Bronchial epithelial cell (primary cell): Measurements from ENCODE around the gene OGDHL. TPM values are rescaled to one million over a fixed set of nuclear protein-coding genes. Genes with fewer than 3 reads are reported as not detected.

Experiments
- DNase-seq: peaks from one replicate; pipeline ENCODE4 v3.0.0-alpha.2; 2010; ENCODE audit warnings: low read depth
- FAIRE-seq: peaks from 2 replicates; lab custom pipeline; 2011; peaks lifted over from hg19 to GRCh38; lab: Jason Lieb, UNC
- H3K27me3 ChIP-seq: 2 replicates; pipeline ENCODE4 v1.5.1; 2011; ENCODE audit warnings: low read length; ENCODE audit not compliant: control insufficient read depth, insufficient read depth
- H3K36me3 ChIP-seq: 2 replicates; pipeline ENCODE4 v1.5.1; 2011; ENCODE audit warnings: low read length; ENCODE audit not compliant: control insufficient read depth, insufficient read depth
- H3K4me3 ChIP-seq: 2 replicates; pipeline ENCODE4 v1.5.1; 2011; ENCODE audit warnings: mild to moderate bottlenecking, low read depth, low read length, control low read depth
- CTCF ChIP-seq: IDR thresholded peaks from 2 replicates; pipeline ENCODE4 v1.5.1; 2011; ENCODE audit warnings: mild to moderate bottlenecking, moderate library complexity, low read length, control low read depth, inconsistent platforms; ENCODE audit not compliant: insufficient read depth, severe bottlenecking
- total RNA-seq: library from RNA; depleted of rRNA; stranded (reverse); fragments of >200 nt; gene quantifications from 2 replicates; pipeline ENCODE4 v1.2.1, GENCODE V29; 2014

Gene OGDHL
- total RNA-seq, 1 donor from 2014 or later, result not detected

- Histone ChIP-seq H3K27me3 (no peaks in the 10 kb centered on the region), H3K4me3 (no peak overlapping the region), H3K36me3 (no peaks in the 10 kb centered on the region)
- no peak for TF ChIP-seq CTCF
- FAIRE-seq, result no peak
- DNase-seq, result no peak
These were observed 16.4 kb downstream of the OGDHL start for GRCh38 chr10:49745756-49746155.

DNA sequence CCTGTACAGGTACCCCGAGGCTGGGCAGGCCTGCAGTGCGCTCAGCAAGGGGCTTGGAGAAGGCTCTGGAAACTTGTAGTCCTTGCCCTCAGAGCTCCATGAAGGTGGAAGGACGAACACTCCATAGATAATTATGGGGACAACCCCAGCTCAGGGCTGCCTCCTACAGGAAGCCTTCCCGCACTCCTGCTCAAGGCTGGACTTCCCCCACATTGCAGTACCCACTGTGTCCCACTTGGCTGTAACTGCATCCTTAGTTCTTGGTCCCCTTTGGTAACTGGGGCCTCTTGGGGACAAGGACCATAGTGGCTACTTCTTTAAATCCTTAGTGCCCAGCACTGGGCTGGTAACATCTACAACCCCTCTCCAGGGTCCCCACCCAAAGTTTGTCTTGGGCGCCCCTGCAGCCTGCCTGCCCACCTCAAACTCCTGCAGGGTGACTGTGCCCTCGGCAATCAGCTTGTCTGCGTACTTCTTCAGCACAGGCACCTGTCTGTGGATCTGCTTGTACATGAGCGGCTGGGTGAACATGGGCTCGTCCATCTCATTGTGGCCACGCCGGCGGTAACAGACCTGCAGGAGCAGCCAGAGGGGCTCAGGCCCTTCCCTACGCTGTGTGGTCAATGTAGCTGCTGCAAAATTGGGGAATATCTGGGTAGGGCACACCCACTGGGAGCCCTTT is 17.1 kb downstream of the OGDHL start:
- FAIRE-seq, result no peak
- Histone ChIP-seq H3K36me3 (no peaks in the 10 kb centered on the region), H3K4me3 (no peak overlapping the region), H3K27me3 (no peaks in the 10 kb centered on the region)
- no peak for TF ChIP-seq CTCF
- no peak for DNase-seq

DNA sequence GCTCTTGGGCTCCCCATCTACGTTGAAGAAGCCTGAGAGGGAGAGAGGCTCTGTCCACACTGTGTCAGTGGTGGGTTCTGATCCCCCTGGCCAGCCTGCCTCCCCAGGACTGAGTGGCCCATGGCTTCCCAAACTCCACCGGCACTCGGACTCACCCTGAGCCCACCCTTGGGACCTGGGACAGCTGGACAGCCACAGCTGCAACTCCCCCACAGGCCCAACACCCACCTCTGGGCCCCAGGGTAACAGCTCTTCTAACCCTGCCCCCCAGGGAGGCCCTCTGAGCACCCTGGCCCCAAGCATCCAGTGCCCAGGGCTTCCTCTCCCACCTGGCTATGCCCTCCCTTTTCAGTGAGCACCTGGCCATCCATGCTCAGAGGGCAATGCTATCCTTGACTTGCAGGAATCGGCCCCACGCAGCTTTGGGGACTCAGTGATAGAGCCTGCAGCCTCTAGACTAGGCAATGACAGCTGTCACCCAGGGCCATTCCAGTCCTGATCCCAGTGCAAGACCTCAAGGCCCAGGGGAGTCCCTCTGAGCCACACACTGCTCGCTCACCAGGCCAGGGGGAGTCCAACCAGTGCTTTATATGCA is 17.9 kb downstream of the OGDHL start:
- TF ChIP-seq CTCF, result no peak
- no peak overlapping the region for H3K4me3 ChIP-seq
- H3K36me3 ChIP-seq, result no peaks in the 10 kb centered on the region
- DNase-seq (no peak), FAIRE-seq (no peak)
- no peaks in the 10 kb centered on the region for H3K27me3 ChIP-seq

DNA sequence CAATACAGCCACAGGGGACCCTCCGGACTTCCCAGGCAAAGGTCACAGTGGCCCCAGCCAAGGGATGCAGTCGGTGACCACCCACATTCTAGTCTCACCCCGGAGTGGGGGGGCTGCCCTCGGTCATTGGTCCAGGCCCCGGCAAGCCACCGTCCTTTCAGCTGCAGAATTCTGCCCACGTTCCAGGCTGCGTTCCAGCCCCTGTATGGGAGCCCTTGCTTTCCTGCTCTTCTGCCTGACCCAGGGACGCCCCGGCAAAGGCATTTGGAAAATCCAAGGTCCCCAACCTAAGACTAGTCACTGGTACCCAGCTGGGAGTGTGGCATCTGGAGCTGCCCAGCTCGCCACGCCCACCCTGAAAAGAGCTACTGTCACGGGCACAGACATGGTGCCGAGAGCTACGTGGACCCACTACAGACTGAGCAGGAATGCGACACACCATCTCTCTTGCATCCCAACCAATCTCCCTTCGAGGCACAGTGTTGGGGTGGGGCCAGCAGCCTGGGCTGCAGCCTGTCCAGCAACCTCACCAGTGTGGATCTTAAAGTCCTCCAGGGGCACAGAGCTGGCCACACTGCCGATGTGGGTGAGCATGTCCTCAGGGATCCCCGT is 18.6 kb downstream of the OGDHL start:
- DNase-seq (no peak), FAIRE-seq (no peak)
- no peaks in the 10 kb centered on the region for H3K27me3 ChIP-seq
- H3K4me3 ChIP-seq, result no peak overlapping the region
- H3K36me3 ChIP-seq, result no peaks in the 10 kb centered on the region
- no peak for TF ChIP-seq CTCF

DNA sequence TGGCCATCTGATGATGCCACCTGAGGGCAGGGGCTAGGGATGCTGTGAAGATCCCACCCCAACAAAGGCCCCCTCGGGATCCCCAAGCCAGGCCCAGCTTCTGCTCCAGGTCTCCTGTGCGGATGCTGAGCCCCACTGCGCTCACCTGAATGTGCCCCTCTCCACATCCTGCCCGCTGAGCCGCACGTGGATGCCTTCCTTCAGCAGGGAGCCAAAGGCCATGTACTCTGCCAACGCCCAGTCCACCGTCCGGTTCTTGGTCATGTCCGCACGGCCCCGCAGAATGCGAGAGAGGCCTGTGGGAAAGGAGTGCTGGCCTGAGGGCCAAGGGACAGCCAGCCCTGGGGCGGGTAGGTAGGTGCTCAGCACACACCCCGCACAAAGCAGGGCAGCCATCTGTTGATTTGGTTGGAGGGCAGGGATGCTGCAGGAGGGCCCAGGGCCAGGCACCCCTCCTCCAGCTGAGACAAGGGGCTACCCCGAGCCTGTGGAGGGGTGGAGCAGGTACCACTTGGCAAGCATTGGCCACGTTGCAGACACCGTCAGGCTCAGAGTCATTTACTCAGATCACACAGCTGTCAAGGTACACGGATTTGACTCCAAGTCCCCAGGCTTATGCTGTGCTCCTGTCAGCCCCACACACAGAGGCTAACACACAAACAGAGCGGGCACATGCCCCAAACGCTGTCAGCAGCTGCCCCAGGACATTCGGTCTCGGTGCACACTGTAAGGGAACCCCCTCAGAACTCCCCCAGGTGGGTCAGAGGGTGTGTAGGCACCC is 19.2 kb downstream of the OGDHL start:
- DNase-seq (no peak), FAIRE-seq (no peak)
- no peak overlapping the region for H3K4me3 ChIP-seq
- no peaks in the 10 kb centered on the region for H3K36me3 ChIP-seq
- no peak for TF ChIP-seq CTCF
- H3K27me3 ChIP-seq, result no peaks in the 10 kb centered on the region
